Gastrocnemius medialis (tissue), 4 donors: ENCODE results near the gene PCSK5. TPM values are rescaled to one million over a fixed set of nuclear protein-coding genes. Genes with fewer than 3 reads are reported as not detected.

ENCODE experiments used
- ATAC-seq, 2 donors: fragments of 150-250 bp; one replicate each; pipeline ENCODE4 v1.9.1; 2016
- DNase-seq, 2 donors: peaks; one replicate each; pipeline ENCODE4 v3.0.0-alpha.2; 2019
- H3K27ac ChIP-seq, 4 donors: fragments of 200-600 bp; sonication (generic); 1 replicate in 1 of 4; 2 replicates in 3 of 4; pipeline ENCODE4 v1.5.1; 2016 to 2018; ENCODE audit warnings: mild to moderate bottlenecking in 2 of 4, moderate library complexity in 1 of 4
- H3K27me3 ChIP-seq, 3 donors: fragments of 200-600 bp; sonication (generic) in 2 of 3; 1 replicate in 1 of 3; 2 replicates in 2 of 3; pipeline versions ENCODE4 v1.5.1 to v1.6.0; 2016 to 2019; ENCODE audit warnings: mild to moderate bottlenecking in 1 of 3, moderate library complexity in 1 of 3
- H3K36me3 ChIP-seq, 2 donors: fragments of 200-600 bp; sonication (generic) in 1 of 2; one replicate each; pipeline ENCODE4 v1.5.1; 2017 to 2018
- H3K4me1 ChIP-seq, 2 donors: fragments of 200-600 bp; sonication (generic) in 1 of 2; one replicate each; pipeline ENCODE4 v1.5.1; 2016 to 2017; ENCODE audit warnings: mild to moderate bottlenecking in 2 of 2
- H3K4me3 ChIP-seq, 4 donors: fragments of 200-600 bp; sonication (generic) in 3 of 4; 1 replicate in 1 of 4; 2 replicates in 3 of 4; pipeline ENCODE4 v1.5.1; 2016 to 2019; ENCODE audit warnings: mild to moderate bottlenecking in 2 of 4
- H3K9me3 ChIP-seq, 3 donors: fragments of 200-600 bp; sonication (generic) in 2 of 3; 1 replicate in 1 of 3; 2 replicates in 2 of 3; pipeline ENCODE4 v1.5.1; 2016 to 2019
- CTCF ChIP-seq, 5 experiments: fragments of 450-650 bp in 3 of 5; fragments of 200-600 bp in 2 of 5; sonication (generic) in 2 of 5; IDR thresholded peaks in 4 of 5; conservative IDR thresholded peaks in 1 of 5; 1 replicate in 4 of 5; 2 replicates in 1 of 5; pipeline ENCODE4 v1.5.1; 2016 to 2019; ENCODE audit warnings: antibody characterized with exemption in 5 of 5, mild to moderate bottlenecking in 3 of 5, moderate library complexity in 3 of 5
- POLR2A ChIP-seq, 2 donors: fragments of 450-650 bp; IDR thresholded peaks; one replicate each; pipeline ENCODE4 v1.6.1; 2017; ENCODE audit warnings: antibody characterized with exemption in 2 of 2, mild to moderate bottlenecking in 2 of 2, moderate library complexity in 2 of 2
- in situ Hi-C, 4 donors: fragments of 200-750 bp; cut with MboI; loops; one replicate each; pipeline versions ENCODE4 v1.15.0 to v1.8.0; 2017; ENCODE audit warnings: low sequenced_read_pairs in 4 of 4
- intact Hi-C: fragments of 100-400 bp; cut with DNase I; formaldehyde crosslinking; loops from one replicate; pipeline ENCODE4 v1.15.1; 2023; ENCODE audit warnings: low total_unique reads
- total RNA-seq, 4 donors: library from RNA; depleted of rRNA; stranded (reverse); fragments of >200 nt; gene quantifications; one replicate each; pipeline versions ENCODE4 v1.1.0 to v1.2.3, GENCODE V29; 2016

The PCSK5 gene
- total RNA-seq, 4 donors from 2014 or later = 1.3 to 8.3 (median 3.2) TPM

GRCh38 chr9:76109953-76110352, 219.5 kb downstream of the PCSK5 start:
- intact Hi-C loops = no loop called here
- ATAC-seq = peak; percentile 90 to 95

GRCh38 chr9:76112151-76112550, 221.7 kb downstream of the PCSK5 start:
- ATAC-seq = no peak
- Histone ChIP-seq H3K4me3 (no peak overlapping the region), H3K9me3 (no peaks in the 10 kb centered on the region), H3K27ac (no peak overlapping the region), H3K4me1 (peaks cover 16 to 76% of the 10 kb centered on the region in 2 donors), H3K36me3 (no peaks in the 10 kb centered on the region), H3K27me3 (no peaks in the 10 kb centered on the region)
- intact Hi-C loops (no loop called here), in situ Hi-C loops (no loop called here)
- no peak for DNase-seq
- TF ChIP-seq POLR2A (IDR thresholded peaks at IDR 0.05) (no peak), CTCF (IDR thresholded peaks at IDR 0.05 in 4 of 5, conservative IDR thresholded peaks at IDR 0.05 in 1 of 5) (no peak)

More at GRCh38 chr9:76109953-76110352, 219.5 kb downstream of the PCSK5 start:
- no peak overlapping the region for H3K4me3 ChIP-seq
- DNase-seq = peak; percentile 43 to 55
- no peaks in the 10 kb centered on the region for H3K27me3 ChIP-seq
- H3K4me1 ChIP-seq = peaks cover 16 to 66% of the 10 kb centered on the region in 2 donors
- no peaks in the 10 kb centered on the region for H3K36me3 ChIP-seq
- in situ Hi-C loops = no loop called here
- TF ChIP-seq POLR2A (IDR thresholded peaks at IDR 0.05) (no peak), CTCF (IDR thresholded peaks at IDR 0.05 in 4 of 5, conservative IDR thresholded peaks at IDR 0.05 in 1 of 5) (no peak)
- no peaks in the 10 kb centered on the region for H3K9me3 ChIP-seq
- H3K27ac ChIP-seq = peak overlapping the region in 3 of 4 donors; percentile 8 to 75 (median 46)

GRCh38 chr9:76114144-76114543, 223.7 kb downstream of the PCSK5 start:
- peak overlapping the region in 1 of 4 donors; percentile 75 for H3K27ac ChIP-seq
- H3K4me1 ChIP-seq = peaks cover 13 to 61% of the 10 kb centered on the region in 2 donors
- ATAC-seq (peak in 1 of 2 donors; percentile 70), DNase-seq (peak in 1 of 2 donors; percentile 41)
- intact Hi-C loops = no loop called here
- no peaks in the 10 kb centered on the region for H3K36me3 ChIP-seq
- H3K27me3 ChIP-seq = no peaks in the 10 kb centered on the region
- in situ Hi-C loops = no loop called here
- TF ChIP-seq CTCF (IDR thresholded peaks at IDR 0.05 in 4 of 5, conservative IDR thresholded peaks at IDR 0.05 in 1 of 5) (no peak), POLR2A (IDR thresholded peaks at IDR 0.05) (no peak)
- no peak overlapping the region for H3K4me3 ChIP-seq
- no peaks in the 10 kb centered on the region for H3K9me3 ChIP-seq

- H3K4me3 ChIP-seq = no peak overlapping the region
- DNase-seq = no peak
- ATAC-seq = no peak
- no peaks in the 10 kb centered on the region for H3K36me3 ChIP-seq
- H3K27me3 ChIP-seq = no peaks in the 10 kb centered on the region
- in situ Hi-C loops (no loop called here), intact Hi-C loops (no loop called here)
- TF ChIP-seq POLR2A (IDR thresholded peaks at IDR 0.05) (no peak), CTCF (IDR thresholded peaks at IDR 0.05 in 4 of 5, conservative IDR thresholded peaks at IDR 0.05 in 1 of 5) (no peak)
- peaks cover 3 to 50% of the 10 kb centered on the region in 2 donors for H3K4me1 ChIP-seq
- H3K27ac ChIP-seq = no peak overlapping the region
- H3K9me3 ChIP-seq = no peaks in the 10 kb centered on the region
These were observed 224.9 kb downstream of the PCSK5 start for GRCh38 chr9:76115396-76115795.
